HS-27A (cell line): ENCODE data around the gene CEP41.
A peak's percentile ranks its signal among the peaks of the same experiment; 100 is the strongest.

Experiments
- DNase-seq: peaks from one replicate; pipeline ENCODE4 v3.0.0-alpha.2; 2012; ENCODE audit warnings: low read depth, missing footprints

Gene CEP41, protein sequence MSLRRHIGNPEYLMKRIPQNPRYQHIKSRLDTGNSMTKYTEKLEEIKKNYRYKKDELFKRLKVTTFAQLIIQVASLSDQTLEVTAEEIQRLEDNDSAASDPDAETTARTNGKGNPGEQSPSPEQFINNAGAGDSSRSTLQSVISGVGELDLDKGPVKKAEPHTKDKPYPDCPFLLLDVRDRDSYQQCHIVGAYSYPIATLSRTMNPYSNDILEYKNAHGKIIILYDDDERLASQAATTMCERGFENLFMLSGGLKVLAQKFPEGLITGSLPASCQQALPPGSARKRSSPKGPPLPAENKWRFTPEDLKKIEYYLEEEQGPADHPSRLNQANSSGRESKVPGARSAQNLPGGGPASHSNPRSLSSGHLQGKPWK

DNA sequence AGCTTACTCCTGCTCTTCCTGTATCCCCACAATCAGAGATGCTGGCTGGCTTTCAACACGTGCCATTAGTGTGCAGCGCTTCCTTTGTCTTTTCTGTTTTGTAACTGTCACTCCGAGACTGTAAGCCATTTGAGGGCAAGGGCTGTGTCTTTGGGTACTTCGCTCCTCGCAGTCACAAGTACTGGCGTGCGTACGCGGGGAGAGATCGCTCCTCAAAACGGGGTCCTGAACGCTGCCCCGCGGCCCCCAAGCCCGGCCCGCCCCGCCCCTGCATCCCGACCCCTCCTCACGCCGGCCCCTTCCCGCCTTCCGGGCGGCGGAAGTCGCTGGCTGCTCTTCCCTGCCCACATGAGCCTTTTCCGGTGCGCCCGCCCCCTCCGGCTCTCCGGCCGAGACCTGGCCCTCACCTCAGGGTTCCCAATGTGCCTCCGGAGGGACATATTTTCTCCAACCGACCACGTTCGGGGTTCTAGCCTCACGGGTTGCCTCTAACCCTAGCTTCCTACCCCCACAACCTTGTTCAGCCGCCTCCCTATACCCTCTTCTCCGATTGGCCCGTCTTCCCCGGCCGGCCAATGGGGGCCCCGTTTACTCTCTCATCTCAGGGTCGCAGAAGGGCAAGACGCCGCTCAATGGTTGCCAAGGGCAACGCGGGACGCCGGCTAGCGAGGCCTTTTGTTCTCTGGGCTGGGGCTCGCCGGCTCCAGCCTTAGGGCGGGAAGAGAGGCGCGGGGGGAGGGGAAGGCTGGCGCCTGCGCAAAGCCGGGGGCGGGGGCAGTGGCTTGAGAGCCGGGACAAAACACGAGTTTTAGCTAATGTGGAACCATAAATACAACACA, at the start of gene CEP41:
Gene CEP41 (minus strand): TSS at position 490 of the 839 bp plus-strand sequence. CDS start 50 bp downstream, at position 440.
- peak; percentile 72 for DNase-seq

DNA sequence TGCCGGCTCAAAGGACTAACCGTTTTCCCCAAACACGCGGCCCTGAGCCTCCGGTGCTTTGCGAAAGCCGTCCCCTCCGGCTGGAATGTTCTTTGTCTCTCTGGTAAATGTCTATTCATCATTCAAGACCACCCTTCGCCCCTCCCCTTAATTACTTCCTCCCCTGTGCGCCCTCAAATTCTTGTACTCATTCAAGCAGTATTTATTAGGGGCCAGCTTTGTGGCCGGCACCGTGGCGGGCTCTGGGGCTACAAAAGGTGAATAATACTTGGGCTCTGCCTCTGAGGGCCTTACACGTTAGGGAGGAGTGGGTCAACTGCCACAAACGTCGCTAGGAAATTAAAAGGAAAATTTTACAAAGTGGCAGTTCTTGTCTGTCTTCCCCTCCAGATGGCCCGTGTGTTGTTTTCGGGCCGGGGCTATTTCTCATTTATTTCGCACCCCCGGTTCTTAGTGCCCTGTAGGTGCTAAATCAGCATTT, 49.5 kb upstream of the CEP41 start:
- DNase-seq: no peak

DNA sequence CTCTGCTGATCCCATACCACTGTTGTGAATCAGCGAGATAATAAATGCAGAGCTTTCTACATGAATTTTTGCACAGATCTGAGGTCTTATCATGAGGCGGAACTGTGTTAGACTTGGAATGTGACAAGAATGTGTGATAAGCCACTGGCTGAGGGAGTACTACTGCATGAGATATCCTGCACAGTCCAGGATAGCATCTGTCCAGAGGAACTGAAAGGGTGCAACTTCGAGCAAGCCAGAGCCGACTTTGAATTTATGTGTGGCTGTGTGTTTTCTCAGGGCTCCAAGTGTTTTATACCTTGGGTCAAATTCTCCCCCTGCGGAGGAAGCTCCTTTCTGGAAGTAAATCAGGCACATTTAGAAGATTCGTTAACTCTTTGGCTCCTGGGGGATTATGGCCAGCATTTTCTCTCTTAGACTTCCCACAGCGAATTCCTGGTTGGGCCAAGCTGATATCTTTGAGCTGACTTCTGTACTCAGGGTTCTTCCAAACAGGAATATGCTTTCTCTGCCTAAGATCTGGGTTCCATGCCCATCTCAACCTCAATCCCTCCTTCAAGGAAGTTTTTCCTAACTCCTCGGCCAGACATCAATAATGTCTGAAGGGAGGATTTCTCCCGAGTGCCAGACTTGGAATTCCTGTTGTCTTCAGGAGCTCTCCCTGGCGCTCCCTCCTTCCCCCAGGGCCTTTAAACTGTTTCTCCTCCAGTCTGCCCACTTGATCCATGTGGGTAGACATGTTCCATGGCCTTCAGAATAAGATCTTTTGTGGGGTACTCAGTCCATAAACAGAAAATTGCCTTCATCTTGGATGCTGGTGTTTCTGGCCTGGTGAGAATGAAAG, 48.5 kb upstream of the CEP41 start:
- peak; percentile 72 for DNase-seq

DNA sequence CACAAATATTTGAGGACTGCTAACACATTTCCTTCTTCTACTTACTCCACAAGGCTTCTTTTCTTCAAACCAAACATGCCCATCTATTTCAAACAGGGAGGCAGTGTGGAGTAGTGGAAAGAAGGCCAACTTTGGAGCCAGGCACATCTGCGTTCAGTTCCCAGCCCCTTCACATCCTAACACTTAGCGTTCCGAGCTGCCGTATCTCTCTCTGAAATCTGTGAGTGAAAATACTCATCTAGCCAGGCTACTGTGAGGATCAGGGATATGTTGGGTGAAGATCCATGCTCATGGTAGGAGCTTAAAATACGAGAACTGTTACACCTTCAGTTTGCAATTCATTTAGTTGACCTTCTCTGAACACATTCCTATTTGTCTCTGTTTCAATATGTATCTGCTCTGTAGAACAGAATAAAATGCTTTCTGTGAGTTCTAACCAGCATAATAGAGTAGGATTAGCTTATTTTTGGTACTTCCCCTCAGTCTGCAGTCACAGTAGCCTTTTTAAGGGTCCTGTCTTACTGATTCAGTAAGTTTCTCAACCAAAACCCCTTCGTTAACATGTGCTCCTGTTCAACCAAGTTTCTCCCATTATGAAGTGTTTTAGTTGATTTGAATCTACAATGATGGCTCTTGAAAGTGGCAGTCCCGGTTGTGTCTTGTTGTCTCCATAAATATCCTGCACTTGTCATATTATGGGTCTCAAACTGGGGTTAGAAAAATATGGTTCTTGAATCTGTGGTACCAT, 47.8 kb upstream of the CEP41 start:
- DNase-seq: no peak

DNA sequence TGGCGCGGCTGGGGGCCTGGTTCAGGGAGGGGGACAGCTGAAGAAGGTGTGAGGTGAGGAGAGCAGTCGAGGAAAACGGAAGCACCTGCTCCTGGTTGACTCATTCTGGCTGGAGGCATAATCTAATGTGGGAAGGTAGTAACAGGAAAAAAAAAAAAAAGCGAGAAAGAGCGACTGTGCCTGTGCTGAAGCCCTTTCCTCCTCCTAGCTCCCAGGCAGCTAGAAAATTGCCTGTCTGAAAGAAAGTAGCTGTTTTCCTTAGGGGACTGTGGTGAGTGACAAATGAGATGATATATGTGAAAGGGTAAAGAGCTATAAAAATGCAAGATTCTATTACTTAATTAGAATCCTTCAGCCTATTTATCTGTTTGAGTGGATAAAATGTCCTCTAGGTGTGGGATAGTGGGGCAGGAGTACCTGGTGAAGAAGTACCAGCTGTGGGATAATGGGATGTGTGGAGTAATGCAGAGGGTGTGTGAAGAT, 46.2 kb upstream of the CEP41 start:
- no peak for DNase-seq

DNA sequence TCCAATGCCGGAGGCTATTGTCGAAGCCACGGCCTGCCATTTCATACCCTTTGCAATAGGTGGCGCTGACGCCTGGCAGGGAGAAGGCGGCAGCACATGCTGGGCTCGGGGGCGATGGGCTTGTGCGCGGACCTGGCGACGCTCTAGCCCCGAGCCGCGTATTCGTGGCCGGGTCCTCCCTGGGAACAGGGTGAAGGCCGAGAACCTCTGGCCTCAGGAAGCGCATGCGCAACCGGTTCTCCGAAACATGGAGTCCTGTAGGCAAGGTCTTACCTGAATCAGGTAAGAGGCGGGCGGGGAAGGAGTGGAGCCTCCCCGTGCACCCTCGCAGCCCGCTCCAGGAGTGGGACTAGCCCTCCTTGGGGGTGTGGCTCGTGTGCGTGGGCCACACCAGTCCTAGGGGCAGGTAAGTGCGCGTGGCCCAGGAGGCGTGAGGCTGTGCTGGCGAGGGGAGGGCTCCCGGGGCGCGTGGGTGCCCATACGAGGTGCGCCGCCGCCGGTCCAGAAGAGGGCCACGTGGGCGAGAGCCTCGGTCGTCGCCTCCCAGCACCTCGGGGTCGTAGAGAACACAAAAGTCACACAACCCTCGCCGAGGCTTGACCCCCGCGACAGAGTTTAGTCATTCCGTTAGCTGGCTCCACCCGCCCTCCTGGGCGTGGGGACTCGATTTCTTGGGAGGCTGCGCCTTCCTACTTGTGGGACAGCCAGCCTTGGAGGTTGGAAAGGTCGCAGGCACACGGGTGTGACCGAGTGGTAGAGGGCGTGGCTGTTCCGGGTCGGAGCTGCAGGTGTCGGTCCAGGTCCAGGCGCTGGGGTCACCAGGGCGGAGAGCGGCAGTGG, 45.5 kb upstream of the CEP41 start:
- no peak for DNase-seq

DNA sequence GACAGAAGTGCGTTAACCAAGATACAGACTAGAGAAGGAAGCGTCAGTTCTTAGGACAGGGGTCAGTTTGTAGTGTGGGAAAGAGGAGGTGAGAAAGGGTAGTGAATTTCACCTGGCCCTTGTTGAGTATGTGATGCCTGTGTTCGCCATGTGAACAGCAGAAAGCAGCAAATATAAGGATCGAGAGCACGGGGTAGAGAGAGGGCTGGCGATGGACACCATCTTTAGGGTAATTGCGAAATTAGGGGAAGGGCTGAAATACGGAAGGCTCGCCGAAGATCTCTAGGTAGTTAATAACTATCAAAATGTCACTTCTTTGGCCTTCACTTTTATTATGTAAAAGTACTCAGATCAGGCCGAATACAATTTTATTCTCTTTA, 44.9 kb upstream of the CEP41 start:
- DNase-seq: no peak

DNA sequence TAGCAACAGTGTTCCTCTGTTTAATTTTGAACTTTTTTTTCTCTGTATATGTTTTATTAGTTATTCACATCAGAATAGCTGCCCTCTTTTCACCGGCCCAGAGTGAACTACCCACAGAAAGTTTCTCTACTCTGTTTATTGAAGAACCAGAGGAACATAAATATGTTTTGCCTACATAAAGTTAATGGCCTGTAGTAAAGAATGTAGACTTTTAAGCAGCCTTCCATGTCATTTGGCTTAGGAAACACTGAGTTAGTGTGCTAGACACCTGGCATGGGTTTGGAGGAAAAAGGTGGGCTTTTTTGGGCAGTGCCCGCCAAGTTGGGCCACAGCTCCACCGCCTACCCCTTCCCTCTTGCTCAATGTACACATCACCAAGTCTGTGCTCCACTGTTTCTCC, 42.2 kb upstream of the CEP41 start:
- no peak for DNase-seq

DNA sequence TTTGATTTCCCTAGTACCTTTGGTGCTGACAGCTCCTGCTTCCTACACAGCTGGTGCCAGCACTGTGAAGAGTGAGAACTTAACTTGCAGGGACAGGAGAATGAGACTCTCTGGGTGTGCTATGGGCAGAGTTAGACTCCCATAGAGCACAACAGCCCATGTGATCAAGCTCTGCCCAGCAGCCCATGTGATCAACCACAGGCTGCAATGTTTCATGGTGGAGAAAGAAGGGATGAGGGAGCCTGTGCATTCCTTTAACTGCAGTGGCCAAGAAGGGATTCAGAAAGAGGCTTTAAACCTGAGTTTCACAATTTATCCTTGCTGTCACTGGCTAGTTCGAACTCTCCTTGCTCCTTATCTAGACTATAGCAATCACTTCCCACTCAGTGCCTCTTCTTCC, 41.1 kb upstream of the CEP41 start:
- no peak for DNase-seq

DNA sequence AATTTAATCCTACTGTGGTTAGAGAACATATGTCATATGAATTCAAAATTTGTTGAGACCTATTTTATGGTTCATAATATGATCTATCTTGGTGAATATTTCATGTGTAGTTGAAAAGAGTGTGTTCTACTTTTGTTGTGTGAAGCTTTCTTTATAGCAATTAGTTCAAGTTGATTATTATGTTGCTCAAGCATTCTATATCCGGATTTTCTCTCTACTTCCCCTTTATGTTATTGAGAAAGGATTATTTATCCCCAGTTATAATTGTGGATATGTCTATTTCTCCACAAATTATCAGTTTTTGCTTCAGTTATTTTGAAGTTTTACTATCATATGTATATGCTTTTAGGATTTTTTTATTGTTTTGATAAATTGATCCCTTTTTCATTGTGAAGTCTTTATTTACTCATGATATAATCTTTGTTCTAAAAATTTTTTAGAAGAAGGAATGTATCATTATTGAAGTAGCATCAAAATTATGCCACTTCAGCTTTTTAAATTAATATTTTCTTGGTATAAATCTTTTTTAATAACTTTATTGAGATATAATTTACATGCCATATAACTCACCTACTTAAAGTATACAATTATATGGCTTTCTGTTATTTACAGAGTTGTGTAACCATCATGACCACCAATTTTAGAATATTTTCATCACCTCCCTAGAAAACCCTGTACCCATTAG, 39.0 kb upstream of the CEP41 start:
- no peak for DNase-seq

DNA sequence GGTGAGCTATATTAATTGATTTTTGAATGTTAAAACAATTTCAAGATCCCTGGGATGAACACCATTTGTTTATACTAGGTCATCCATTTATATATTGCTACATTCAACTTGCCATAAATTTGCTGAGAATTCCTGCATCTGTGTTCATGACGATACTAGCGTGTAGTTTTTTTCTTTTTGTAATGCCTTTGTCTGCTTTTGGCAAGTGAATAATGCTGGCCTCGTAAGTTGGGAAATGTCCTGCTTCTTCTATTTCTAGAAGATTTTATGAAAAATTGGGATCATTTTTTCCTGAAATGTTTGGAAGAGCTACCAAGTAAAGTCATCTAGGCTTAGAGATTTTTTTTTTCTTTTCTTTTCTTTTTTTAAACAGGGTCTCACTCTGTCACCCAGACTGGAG, 38.2 kb upstream of the CEP41 start:
- DNase-seq: no peak

DNA sequence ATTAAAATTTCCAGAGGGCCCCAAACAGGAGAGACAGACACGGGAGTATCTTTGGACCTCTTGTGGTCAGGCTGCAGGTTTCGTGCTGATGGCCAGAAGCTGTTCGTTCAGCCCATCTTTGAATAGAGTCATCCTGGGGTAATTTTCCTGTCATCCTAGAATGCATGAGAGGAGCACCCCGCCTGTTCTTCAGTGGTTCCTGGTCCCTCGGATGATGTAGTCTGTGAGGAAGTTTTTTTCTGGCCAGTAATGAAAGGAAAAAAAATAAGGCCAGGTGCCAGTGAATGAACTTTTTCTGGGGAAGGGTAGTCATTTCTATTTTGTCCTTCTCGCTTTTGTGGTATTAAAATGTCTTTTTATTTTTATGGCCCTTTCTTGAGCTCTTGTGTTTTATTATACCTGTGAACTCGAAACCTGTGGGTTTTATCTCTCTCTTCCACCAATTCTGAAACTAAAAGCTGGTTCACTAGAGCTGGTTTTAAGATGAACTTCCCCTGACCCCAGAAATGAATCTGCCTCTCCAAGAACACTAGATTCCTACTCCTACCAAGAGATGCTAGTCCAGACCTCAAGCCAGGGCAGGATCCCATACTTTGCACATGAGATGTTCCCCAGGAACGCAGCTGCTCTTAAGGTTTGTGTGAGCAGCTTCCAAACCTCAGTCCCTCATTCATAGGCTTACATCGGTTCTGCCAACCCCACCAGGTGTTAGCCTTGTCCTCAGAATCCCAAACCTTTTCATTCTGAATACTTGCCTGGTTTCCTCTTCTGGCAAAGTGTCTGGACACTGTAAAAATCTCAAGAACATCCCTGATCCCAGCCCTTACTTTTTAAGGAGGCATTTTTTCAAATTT, 35.7 kb upstream of the CEP41 start:
- no peak for DNase-seq

DNA sequence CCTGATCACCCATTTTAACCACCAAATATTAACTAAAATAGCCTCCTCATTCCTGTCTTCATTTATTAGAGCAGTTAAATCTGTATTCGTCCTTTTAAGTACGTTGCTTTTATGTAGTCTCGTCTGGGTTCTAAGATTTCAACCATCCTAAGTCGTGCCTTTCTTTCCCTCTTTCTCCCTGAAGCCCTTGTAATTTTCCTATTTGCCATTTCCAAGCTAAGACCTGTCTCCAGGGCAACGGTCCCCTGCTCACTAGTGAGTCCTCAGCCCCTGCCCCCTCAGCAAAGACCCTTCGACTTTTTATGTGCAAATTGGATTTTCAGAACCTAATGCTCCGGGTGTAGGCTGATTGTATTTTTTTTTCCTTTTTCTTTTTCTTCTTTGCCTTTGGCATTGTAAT, 35.0 kb upstream of the CEP41 start:
- no peak for DNase-seq

DNA sequence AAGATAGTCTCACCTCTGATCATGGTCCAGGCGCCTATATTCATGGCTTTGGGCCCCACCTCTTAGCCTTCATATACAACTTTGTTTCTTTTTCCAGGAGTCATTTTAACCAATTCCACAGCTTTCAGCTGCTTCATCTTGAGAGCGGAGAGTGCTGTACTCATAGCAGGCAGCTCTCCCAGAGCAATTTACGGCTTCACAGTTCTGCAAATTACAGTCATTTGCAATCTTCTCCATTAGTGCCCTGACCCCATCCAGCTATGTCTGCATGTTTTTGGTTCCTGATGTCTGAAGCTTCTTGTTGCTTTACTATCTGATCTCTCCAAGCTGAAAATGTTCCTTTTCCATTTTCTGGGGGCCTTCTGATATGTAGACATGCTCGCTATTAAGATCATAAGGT, 33.1 kb upstream of the CEP41 start:
- no peak for DNase-seq

DNA sequence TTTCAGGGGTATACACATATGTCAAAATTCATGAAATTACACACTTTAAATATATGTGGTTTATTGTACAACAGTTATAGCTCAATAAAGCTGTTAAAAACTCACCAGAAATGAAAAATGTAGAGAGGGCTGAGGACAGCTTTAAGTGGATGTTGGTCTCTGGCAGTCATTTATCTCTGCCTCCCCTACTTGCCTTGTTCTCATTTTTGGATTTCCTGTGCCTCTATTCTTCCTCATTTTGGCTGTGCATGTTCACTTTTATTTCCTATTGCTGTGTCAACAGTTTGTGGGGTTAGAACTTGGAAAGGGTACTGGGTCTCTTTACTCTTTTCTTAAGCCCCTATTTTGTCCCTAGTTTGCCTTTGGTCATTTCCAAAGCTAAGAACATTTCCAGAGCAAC, 32.5 kb upstream of the CEP41 start:
- DNase-seq: no peak

DNA sequence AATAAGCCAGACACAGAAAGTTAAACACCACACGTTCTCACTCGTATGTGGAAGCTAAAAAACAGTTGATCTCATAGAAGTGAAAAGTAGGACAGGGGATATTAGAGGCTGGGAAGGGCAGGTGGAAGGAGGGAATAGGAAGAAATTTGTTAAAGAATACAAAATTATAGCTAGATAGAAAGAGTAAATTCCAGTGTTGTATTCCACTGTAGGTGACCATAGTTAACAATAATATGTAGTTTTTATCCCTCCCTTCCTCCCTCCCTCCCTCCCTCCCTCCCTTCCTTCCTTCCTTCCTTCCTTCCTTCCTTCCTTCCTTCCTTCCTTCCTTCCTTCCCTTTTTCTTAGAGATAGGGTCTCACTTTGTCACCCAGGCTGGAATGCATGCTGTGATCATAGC, 31.2 kb upstream of the CEP41 start:
- DNase-seq: no peak

DNA sequence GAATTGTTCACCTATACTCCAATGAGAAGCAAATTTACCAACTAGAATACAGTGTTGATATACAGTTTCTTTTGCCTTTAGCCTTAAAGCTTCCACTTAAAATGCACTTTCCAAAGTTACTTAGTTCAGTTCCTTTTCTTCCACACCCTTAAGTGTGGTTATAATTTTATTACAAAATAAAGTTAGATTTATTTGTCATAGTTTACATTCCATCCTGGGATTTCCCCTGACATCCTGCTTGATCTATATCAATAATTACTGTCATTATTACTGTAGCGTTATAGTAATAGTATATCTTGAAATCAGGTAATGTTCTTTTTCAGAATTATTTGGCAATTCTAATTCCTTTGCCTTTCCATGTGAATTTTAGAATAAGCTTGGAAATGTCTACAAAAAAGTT, 27.8 kb upstream of the CEP41 start:
- no peak for DNase-seq

DNA sequence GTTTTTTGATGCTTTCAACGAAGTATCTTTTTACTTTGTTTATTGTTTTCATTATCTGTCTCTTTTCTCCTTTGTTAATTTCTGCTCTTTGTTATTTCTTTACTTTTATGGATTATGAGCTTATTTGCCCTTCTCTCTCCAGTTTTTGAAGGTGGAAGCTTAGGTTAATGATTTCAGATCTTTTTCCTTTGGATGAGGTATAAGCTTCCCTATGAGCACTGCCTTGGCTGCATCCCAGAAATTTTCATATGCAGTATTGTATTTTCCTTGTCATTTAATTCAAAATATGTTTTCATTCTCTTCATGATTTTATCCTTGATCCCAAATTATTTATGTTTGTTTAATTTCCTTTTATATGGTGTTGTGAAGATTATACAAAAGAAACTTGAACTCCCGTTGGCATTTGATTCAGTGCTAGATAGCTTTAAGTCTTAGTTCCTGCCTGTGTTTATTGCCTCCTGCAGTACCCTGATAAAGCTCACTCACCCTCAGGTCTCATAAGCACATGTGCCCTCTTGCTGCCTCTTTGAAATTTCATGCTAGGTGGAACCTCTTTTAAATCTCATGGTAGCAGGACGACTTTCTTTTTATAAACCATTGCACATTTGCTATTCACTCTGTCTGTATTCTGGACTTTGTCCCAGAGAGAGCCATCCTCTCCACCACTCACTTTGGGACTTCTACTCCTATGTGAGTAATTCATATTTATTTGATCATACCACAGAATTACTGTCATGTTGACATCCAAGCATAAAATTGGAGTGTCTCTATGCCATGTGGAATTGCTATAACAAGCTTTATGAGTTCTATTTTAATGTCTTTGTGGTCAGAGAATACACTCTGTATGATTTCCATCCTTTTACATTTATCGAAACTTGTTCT, 23.0 kb upstream of the CEP41 start:
- DNase-seq: no peak
